ENCODE measurements around the gene KYAT1. TPM values are rescaled to one million over a fixed set of nuclear protein-coding genes. Genes with fewer than 3 reads are reported as not detected.

KYAT1 gene
- total RNA-seq, 2 donors from 2014 or later: 5.4 to 14.2 TPM

- Histone ChIP-seq H3K36me3 (no peaks in the 10 kb centered on the region), H3K4me1 (ENCODE audit: control insufficient read depth in 1 of 2, low read depth in 2 of 2) (no peaks in the 10 kb centered on the region), H3K27me3 (replicated peaks; ENCODE audit: insufficient read depth) (no peaks in the 10 kb centered on the region), H3K27ac (no peak overlapping the region), H3K9me3 (no peaks in the 10 kb centered on the region), H3K4me3 (no peak overlapping the region)
- no peak for DNase-seq (ENCODE audit: low spot score)
- ATAC-seq (ENCODE audit: insufficient number of reproducible peaks, low FRiP score, low read depth): no peak
- TF ChIP-seq, protein P1, sequence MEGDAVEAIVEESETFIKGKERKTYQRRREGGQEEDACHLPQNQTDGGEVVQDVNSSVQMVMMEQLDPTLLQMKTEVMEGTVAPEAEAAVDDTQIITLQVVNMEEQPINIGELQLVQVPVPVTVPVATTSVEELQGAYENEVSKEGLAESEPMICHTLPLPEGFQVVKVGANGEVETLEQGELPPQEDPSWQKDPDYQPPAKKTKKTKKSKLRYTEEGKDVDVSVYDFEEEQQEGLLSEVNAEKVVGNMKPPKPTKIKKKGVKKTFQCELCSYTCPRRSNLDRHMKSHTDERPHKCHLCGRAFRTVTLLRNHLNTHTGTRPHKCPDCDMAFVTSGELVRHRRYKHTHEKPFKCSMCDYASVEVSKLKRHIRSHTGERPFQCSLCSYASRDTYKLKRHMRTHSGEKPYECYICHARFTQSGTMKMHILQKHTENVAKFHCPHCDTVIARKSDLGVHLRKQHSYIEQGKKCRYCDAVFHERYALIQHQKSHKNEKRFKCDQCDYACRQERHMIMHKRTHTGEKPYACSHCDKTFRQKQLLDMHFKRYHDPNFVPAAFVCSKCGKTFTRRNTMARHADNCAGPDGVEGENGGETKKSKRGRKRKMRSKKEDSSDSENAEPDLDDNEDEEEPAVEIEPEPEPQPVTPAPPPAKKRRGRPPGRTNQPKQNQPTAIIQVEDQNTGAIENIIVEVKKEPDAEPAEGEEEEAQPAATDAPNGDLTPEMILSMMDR (IDR thresholded peaks at IDR 0.05): no peak
Observed at GRCh38 chr9:128841694-128842492, 39.9 kb downstream of the KYAT1 start.

- TF ChIP-seq, protein P1 (IDR thresholded peaks at IDR 0.05): no peak
- Histone ChIP-seq H3K36me3 (peaks cover 3% of the 10 kb centered on the region), H3K4me3 (no peak overlapping the region), H3K27ac (no peak overlapping the region), H3K4me1 (ENCODE audit: control insufficient read depth in 1 of 2, low read depth in 2 of 2) (no peaks in the 10 kb centered on the region), H3K9me3 (no peaks in the 10 kb centered on the region), H3K27me3 (replicated peaks; ENCODE audit: insufficient read depth) (no peaks in the 10 kb centered on the region)
- no peak for DNase-seq (ENCODE audit: low spot score)
- no peak for ATAC-seq (ENCODE audit: insufficient number of reproducible peaks, low FRiP score, low read depth)
Observed at GRCh38 chr9:128840524-128840923, 41.2 kb downstream of the KYAT1 start.

- H3K36me3 ChIP-seq: peaks cover 8% of the 10 kb centered on the region
- no peaks in the 10 kb centered on the region for H3K9me3 ChIP-seq
- no peak overlapping the region for H3K27ac ChIP-seq
- TF ChIP-seq, protein P1 (IDR thresholded peaks at IDR 0.05): no peak
- H3K4me1 ChIP-seq (ENCODE audit: control insufficient read depth in 1 of 2, low read depth in 2 of 2): no peaks in the 10 kb centered on the region
- no peak overlapping the region for H3K4me3 ChIP-seq
- ATAC-seq (ENCODE audit: insufficient number of reproducible peaks, low FRiP score, low read depth) (no peak), DNase-seq (ENCODE audit: low spot score) (no peak)
- H3K27me3 ChIP-seq (replicated peaks; ENCODE audit: insufficient read depth): no peaks in the 10 kb centered on the region
Observed at GRCh38 chr9:128838338-128838737, 43.4 kb downstream of the KYAT1 start.

DNA sequence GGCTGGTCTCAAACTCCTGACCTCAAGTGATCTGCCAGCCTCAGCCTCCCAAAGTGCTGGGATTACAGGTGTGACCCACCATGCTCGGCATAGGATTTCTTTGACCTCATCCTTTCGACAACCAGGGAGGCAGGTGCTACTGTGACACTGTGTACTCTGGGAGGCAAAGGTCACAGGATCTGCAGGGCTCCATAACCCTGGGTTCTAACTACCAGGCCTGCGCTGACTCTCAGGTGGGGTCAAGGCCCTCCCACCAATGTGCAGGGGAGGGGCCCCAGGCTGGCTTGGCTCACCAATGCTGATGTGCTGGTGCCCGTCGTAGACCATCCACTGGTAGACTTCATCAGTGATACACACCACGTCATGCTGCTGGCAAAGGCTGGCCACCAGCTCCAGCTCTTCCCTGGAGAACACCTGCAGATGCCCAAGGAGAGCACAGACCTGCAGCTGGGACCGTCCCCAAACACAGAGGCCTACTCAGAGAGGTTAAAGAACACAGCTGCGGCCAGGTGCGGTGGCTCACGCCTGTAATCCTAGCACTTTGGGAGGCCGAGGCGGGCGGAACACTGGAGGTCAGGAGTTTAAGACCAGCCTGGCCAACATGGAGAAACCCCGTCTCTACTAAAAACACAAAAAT, 45.1 kb downstream of the KYAT1 start:
- ATAC-seq (ENCODE audit: insufficient number of reproducible peaks, low FRiP score, low read depth) (no peak), DNase-seq (ENCODE audit: low spot score) (no peak)
- Histone ChIP-seq H3K4me3 (no peak overlapping the region), H3K27ac (no peak overlapping the region), H3K27me3 (replicated peaks; ENCODE audit: insufficient read depth) (no peaks in the 10 kb centered on the region), H3K36me3 (peaks cover 8% of the 10 kb centered on the region), H3K9me3 (no peaks in the 10 kb centered on the region), H3K4me1 (ENCODE audit: control insufficient read depth in 1 of 2, low read depth in 2 of 2) (no peaks in the 10 kb centered on the region)
- TF ChIP-seq, protein P1 (IDR thresholded peaks at IDR 0.05): no peak

Measured in thoracic aorta (tissue), 2 donors.